DMS 273 (cell line): ENCODE data around the gene ZBTB20.
A peak's percentile ranks its signal among the peaks of the same experiment; 100 is the strongest.

ENCODE experiments used
- DNase-seq: peaks from one replicate; lab custom pipeline; 2025; ENCODE audit not compliant: unreplicated experiment; lab: John Stamatoyannopoulos, UW

ZBTB20 gene

GRCh38 chr3:114721864-114722263 is 425.2 kb downstream of the ZBTB20 start:
- DNase-seq: no peak

DNA sequence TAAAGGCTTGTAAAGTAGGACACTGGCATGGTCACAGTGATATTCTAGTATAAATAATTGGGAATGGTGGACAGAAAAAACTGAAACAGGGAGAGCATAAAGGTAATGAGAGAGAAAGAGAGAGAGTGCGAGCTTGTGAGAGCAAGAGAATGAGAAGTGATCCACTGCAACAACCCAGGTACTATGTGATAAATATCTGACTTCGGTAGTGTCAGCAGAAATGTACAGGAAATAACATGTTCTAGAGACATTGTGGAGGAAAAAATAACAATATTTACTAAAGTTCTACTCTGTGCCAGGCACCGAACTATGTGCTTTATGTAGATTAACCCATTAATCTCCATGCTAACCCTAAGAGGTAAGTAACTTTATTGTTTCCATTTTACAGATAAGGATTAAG is 425.9 kb downstream of the ZBTB20 start:
- no peak for DNase-seq

GRCh38 chr3:114718898-114719210 is 428.2 kb downstream of the ZBTB20 start:
- no peak for DNase-seq

DNA sequence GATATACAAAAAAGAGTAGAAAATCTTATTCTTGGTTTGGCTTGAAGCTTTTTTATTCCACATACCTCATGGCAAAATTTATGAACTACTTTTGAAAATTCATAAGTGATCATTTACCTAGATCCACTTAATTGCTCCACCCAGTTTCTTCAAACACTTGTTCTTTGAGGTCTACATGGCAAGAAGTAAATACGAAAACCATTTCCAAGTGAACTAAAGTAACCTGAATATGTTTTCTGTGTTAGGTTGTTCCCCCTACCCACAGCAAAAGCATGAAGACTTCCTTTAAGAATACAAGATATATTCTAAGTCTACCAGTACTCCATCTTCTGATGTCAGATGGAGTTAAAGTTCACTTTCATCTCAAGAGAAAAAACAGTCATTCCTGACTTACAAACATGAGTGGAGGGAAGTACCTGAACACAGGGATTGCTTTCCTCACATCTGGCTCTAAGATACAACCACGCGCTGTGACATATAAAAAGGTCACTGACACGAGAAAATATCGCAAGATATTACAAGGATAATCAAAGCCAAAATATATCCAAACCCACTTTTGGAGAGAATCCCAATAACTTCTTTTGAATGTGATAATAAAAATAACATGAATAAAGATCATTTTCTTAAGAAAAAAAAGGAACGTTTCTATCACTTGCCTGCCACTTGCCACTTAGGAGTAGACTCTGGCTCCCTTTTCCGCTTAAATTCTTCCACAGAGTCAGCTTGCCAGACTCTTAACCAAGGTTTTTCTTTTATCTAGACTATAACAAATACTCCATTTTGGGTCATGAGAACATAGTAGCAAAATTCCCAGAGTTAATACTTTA is 428.8 kb downstream of the ZBTB20 start:
- DNase-seq: no peak

- no peak for DNase-seq
Measured at GRCh38 chr3:114716916-114717315, 430.2 kb downstream of the ZBTB20 start.

- DNase-seq: no peak
Measured at GRCh38 chr3:114716126-114716525, 431.0 kb downstream of the ZBTB20 start.

DNA sequence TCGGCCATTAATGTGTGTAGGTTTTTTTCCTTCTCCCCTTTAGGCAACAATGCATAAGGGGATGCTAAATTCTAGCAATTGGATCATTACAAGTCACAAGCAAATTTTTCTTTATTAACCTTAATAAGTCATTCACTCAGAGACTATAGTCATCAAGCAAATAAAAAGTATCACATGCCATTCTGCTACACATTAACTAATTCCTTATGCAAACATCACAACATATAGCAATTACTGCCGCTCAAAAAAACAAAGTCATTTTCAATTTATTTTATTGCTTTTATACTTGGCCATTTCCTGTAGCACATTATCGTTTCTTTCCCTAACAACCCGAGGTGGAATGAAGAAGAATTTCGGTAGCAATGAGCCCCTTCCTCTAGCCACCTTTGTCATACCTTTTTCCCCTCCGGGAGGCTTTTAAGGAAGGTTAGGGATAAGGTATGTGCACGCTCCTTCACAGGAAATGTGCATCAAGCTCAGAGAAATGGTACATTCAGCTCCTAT is 432.1 kb downstream of the ZBTB20 start:
- DNase-seq: no peak

DNA sequence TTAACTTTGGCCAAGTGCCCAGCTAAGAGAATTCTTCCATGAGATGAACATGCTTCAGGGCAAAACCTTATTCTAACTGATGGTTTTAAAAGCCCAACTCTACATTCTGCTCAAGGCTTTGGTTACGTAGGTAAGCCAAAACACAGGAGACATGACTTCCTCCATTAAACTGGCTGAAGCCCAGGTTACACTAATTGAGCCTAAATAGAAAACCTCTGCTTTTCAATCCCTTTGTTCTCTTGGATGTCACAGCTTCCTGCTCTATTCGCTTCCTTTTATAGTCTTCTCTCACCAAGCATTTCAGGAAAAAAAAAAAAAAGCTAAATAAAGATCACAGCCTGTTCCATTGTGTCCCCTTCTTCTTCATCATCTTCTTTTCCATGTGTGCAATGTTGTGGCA is 432.9 kb downstream of the ZBTB20 start:
- DNase-seq: peak; percentile 19

- DNase-seq: no peak
Measured at GRCh38 chr3:114712728-114713492, 434.2 kb downstream of the ZBTB20 start.

GRCh38 chr3:114711321-114711886 is 435.7 kb downstream of the ZBTB20 start:
- DNase-seq: no peak

DNA sequence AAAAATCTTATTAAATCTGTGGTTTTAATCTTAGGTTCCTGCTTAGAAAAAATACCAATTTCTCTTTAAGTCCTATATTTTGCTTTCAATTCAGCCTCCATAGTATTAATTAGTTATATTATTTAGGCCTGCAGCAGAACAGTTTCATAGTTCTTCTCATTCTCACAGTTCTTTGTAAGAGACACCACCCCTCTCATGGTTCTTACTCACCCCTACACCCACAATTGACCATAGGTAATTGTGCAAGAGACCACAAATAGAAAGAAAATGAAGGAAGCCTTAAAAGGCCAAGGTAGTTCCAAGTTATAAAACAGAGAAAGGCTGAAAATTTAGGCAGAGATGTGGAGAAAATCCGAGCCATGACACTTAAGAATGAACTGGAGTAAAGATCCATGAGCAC is 438.0 kb downstream of the ZBTB20 start:
- no peak for DNase-seq

DNA sequence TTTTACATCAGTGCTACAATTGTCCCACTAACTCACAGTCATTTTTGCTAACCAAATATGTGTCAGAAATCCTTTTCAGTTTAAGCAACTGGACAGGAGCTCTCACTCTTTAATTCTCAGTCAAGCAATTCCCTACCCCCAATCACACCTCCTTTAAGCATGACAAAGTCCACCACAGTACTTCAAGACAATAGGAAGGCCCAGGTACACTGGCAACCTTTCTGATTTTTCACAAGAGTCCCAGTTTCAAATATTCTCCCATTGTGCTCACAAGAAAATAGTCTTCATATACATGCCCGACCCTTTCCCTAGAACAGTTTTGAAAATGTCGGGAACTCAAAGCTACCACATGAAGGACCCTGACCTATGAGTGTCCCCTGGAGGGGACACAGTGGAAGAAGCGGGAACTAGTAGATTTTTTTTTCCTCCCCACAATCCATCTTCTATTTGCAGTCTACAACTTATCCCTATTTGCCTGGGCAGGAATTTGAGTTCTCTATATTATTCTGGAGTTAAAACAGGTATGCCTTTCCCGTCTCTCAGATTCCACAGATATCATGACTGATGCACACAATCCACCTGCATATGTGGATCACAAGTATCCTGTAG is 439.7 kb downstream of the ZBTB20 start:
- no peak for DNase-seq

GRCh38 chr3:114706591-114707232 is 440.4 kb downstream of the ZBTB20 start:
- DNase-seq: peak; percentile 88

DNA sequence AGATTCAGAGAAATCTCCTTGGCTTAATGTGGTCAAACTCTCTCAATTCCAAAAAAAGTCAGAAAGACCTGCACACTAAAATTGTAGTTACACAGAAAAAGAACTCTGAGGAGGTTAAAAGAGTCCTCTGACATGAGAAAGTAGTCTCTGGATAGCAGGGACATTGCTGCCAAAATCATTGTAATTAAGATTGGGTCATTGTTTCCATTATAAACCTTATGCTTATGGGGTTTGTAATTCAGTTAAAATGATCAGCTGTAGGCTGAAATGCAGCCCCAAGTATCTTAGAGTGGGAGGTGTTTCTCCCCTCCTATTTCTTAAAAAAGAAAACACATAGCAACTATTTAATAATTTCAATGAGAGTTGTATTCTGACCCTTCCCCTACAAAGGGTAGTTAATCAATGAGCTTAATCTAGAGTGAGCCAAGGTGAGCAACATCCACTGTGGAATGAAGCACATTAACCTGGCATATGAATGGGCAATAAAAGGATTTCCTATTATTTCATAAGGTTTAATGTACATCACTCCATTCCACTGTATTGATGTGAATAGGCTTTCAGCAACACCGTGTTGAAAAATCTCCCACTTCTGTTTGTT is 446.4 kb downstream of the ZBTB20 start:
- no peak for DNase-seq

- no peak for DNase-seq
Measured at GRCh38 chr3:114698146-114699105, 448.7 kb downstream of the ZBTB20 start.

- DNase-seq: no peak
Measured at GRCh38 chr3:114697401-114697800, 449.7 kb downstream of the ZBTB20 start.

DNA sequence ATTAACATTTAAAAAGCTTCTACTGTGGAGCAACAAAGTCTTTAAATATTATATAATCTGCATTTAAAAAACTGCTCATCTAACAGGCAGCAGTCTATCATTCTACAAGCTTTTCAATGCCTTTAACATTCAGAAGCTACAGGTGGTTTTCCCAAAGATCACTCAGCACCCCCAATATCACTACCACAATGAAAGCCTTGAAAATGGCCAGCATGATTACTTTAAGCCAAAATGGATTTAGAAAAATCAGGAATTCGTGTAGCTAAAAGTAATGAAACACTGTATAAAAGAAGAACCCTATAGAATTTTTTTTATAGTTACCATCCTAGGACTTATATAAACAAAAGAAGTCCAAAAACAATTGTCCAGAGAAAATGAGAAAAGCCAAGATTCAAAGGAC is 452.8 kb downstream of the ZBTB20 start:
- no peak for DNase-seq

GRCh38 chr3:114691871-114692270 is 455.2 kb downstream of the ZBTB20 start:
- no peak for DNase-seq

DNA sequence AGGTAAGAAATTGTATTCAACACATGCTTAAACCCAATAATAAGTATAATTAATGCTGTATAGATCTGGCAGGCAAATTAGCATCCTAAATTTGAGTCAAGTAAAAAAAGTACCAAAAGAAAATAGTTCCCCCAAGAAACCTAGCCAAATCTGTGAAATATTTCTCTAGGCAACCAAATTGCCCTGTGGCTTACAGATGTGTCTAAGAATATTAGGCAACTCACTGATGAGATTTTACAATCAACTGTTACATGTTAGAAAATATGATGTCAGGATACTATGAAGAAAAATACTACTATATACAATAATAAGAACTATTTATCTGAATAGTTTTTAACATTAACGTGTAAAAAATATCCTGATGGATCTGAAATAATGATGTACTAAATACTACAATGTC is 456.2 kb downstream of the ZBTB20 start:
- DNase-seq: no peak

DNA sequence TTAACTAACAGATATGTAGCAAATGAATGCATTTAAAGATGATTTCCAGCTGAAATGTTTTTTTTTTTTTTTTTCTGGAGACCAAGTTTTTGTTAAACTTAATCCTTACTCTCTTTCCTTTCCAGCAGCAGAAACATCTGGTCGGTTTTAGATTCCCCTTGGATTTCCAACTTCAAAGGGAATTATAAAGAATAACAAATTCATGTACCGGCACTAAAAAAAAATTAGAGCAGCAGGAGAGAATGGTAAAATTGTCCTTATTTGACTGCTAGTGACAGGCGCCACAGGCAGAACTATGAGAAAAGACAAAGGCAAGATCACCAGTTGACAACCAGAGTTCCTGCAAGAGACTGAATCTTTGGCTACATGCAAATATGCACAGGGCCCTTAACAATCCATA is 459.9 kb downstream of the ZBTB20 start:
- DNase-seq: no peak
